K562 (cell line): ENCODE measurements around the gene CAVIN1.
"Not testable (repeated sequence)": the region's sequence is repeated elsewhere in the genome, so short reads cannot be mapped to it uniquely, and the experiment has no call there.

Experiments
- EP300 ChIP-seq: IDR thresholded peaks from 2 replicates; pipeline ENCODE4 v1.6.1; 2012; ENCODE audit warnings: low read length, improper control_type of control experiment
- ETV6 ChIP-seq, 3 experiments: fragments of 150-350 bp in 1 of 3; sonication (generic) in 1 of 3; formaldehyde crosslinking in 1 of 3; IDR thresholded peaks; 2 replicates each; pipeline versions ENCODE4 v1.6.1 to v1.8.0; 2014 to 2022; ENCODE audit warnings: borderline replicate concordance in 2 of 3, low read depth in 2 of 3, antibody characterized with exemption in 1 of 3, low read length in 1 of 3, mild to moderate bottlenecking in 1 of 3, missing genetic modification reagents in 1 of 3
- EZH2 ChIP-seq: IDR thresholded peaks from 2 replicates; pipeline ENCODE4 v1.6.1; 2012; ENCODE audit warnings: low read depth, mild to moderate bottlenecking, inconsistent platforms, low read length, borderline replicate concordance
- GATA2 ChIP-seq: sonication (generic); formaldehyde crosslinking; IDR thresholded peaks from 2 replicates; pipeline ENCODE4 v1.4.0; 2020; ENCODE audit warnings: mild to moderate bottlenecking, missing genetic modification reagents
- RBM15 ChIP-seq: fragments of 200-400 bp; formaldehyde crosslinking; IDR thresholded peaks from 2 replicates; pipeline ENCODE4 v1.6.1; 2018; ENCODE audit warnings: mild to moderate bottlenecking, low read length, moderate library complexity; ENCODE audit not compliant: insufficient read depth
- SNAPC5 ChIP-seq: fragments of 250-450 bp; sonication (Bioruptor Pico); IDR thresholded peaks from 2 replicates; pipeline ENCODE4 v1.8.0; 2021; ENCODE audit warnings: moderate library complexity, mild to moderate bottlenecking, inconsistent platforms
- ZNF239 ChIP-seq: fragments of 250-450 bp; sonication (Bioruptor Pico); IDR thresholded peaks from 2 replicates; pipeline ENCODE4 v1.4.0; 2020; ENCODE audit warnings: mild to moderate bottlenecking
- TF ChIP-seq, protein P1 (sequence below), 3 experiments: IDR thresholded peaks in 2 of 3; conservative IDR thresholded peaks in 1 of 3; 2 replicates each; pipeline ENCODE4 v1.5.1; 2011 to 2012; ENCODE audit warnings: low read length in 3 of 3, mild to moderate bottlenecking in 3 of 3, control low read depth in 2 of 3, improper control_type of control experiment in 1 of 3, inconsistent platforms in 1 of 3, low read depth in 1 of 3, mixed read lengths in 1 of 3, moderate library complexity in 1 of 3; ENCODE audit not compliant: insufficient read depth in 2 of 3
- TF ChIP-seq, protein P2 (sequence below): sonication (generic); formaldehyde crosslinking; IDR thresholded peaks from 2 replicates; pipeline ENCODE4 v1.8.0; 2022; ENCODE audit warnings: mild to moderate bottlenecking, missing genetic modification reagents
- TF ChIP-seq, protein P3 (sequence below), 2 experiments: fragments of 450-650 bp in 1 of 2; sonication (generic) in 1 of 2; formaldehyde crosslinking in 1 of 2; IDR thresholded peaks in 1 of 2; conservative IDR thresholded peaks in 1 of 2; 2 replicates each; pipeline versions ENCODE4 v1.6.1 to v1.8.1; 2016 to 2023; ENCODE audit warnings: mild to moderate bottlenecking in 2 of 2, moderate library complexity in 2 of 2, inconsistent platforms in 1 of 2, missing genetic modification reagents in 1 of 2

GRCh38 chr17:42400844-42401375, 22.1 kb downstream of the CAVIN1 start:
- TF ChIP-seq EZH2; SNAPC5 (CRISPR knock-in tag); ZNF239; GATA2 (CRISPR knock-in tag); EP300; RBM15; ETV6 (IDR thresholded peaks at IDR 0.05; ENCODE audit: borderline replicate concordance in 1 of 2, low read depth in 2 of 2, low read length in 1 of 2); ETV6 (CRISPR knock-in tag; IDR thresholded peaks at IDR 0.05; ENCODE audit: borderline replicate concordance): not testable (repeated sequence)
- TF ChIP-seq, protein P1, sequence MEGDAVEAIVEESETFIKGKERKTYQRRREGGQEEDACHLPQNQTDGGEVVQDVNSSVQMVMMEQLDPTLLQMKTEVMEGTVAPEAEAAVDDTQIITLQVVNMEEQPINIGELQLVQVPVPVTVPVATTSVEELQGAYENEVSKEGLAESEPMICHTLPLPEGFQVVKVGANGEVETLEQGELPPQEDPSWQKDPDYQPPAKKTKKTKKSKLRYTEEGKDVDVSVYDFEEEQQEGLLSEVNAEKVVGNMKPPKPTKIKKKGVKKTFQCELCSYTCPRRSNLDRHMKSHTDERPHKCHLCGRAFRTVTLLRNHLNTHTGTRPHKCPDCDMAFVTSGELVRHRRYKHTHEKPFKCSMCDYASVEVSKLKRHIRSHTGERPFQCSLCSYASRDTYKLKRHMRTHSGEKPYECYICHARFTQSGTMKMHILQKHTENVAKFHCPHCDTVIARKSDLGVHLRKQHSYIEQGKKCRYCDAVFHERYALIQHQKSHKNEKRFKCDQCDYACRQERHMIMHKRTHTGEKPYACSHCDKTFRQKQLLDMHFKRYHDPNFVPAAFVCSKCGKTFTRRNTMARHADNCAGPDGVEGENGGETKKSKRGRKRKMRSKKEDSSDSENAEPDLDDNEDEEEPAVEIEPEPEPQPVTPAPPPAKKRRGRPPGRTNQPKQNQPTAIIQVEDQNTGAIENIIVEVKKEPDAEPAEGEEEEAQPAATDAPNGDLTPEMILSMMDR (IDR thresholded peaks at IDR 0.05 in 2 of 3, conservative IDR thresholded peaks at IDR 0.05 in 1 of 3; ENCODE audit: insufficient read depth in 2 of 3, low read depth in 1 of 3, low read length in 3 of 3), result not testable (repeated sequence)
- TF ChIP-seq, protein P2, sequence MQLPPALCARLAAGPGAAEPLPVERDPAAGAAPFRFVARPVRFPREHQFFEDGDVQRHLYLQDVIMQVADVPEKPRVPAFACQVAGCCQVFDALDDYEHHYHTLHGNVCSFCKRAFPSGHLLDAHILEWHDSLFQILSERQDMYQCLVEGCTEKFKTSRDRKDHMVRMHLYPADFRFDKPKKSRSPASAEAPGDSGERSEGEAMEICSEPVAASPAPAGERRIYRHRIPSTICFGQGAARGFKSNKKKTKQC (CRISPR knock-in tag), result not testable (repeated sequence)
- TF ChIP-seq, protein P3, sequence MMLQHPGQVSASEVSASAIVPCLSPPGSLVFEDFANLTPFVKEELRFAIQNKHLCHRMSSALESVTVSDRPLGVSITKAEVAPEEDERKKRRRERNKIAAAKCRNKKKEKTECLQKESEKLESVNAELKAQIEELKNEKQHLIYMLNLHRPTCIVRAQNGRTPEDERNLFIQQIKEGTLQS (IDR thresholded peaks at IDR 0.05), result not testable (repeated sequence)
- TF ChIP-seq, protein P3 (CRISPR knock-in tag; conservative IDR thresholded peaks at IDR 0.05), result not testable (repeated sequence)
